ENCODE data around the gene SLC35F3.
"Not testable (repeated sequence)": the region's sequence is repeated elsewhere in the genome, so short reads cannot be mapped to it uniquely, and the experiment has no call there.

Gene SLC35F3

DNA sequence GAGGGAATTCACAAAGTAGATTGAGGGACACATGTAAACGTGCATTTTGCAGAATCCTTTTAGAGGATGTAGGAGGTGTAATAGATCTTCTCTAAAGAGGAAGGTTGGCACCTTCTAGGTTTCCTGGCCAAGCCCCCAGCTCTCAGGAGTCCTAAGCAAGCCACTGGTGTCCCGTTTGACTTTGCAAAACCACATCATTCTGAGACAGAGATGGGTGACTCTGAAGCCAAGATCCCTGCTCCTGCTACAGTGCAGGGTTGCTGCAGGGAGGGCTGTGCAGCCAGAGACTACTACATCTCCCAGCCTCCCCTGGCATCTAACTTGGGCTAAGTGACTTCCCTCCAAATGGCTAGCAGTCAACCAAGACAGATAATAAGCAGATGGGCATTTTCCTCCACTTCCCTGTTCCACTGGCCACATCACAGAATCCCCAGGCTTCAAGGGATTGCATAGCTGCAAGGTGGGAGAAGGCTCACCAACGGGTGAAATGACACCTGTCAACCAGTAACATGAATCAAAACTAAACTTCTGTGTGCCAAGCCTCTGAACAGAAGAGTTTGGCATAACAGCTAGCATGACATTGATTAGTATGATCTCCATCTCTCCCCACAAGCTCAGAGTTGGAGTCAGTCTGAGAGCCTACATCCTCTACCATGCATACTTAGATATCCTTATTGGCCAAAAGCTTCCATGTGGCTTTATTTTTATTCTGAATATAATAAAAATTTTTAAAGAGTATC, 339.2 kb downstream of the SLC35F3 start:
- H3K4me3 ChIP-seq (ENCODE audit: low read depth, low read length): no peak overlapping the region
- no peak for DNase-seq (ENCODE audit: low read depth)
- TF ChIP-seq MYC (IDR thresholded peaks at IDR 0.05; ENCODE audit: low read depth, low read length) (no peak), POLR2A (IDR thresholded peaks at IDR 0.05; ENCODE audit: extremely low read depth, insufficient read length) (no peak)
- TF ChIP-seq, protein P1, sequence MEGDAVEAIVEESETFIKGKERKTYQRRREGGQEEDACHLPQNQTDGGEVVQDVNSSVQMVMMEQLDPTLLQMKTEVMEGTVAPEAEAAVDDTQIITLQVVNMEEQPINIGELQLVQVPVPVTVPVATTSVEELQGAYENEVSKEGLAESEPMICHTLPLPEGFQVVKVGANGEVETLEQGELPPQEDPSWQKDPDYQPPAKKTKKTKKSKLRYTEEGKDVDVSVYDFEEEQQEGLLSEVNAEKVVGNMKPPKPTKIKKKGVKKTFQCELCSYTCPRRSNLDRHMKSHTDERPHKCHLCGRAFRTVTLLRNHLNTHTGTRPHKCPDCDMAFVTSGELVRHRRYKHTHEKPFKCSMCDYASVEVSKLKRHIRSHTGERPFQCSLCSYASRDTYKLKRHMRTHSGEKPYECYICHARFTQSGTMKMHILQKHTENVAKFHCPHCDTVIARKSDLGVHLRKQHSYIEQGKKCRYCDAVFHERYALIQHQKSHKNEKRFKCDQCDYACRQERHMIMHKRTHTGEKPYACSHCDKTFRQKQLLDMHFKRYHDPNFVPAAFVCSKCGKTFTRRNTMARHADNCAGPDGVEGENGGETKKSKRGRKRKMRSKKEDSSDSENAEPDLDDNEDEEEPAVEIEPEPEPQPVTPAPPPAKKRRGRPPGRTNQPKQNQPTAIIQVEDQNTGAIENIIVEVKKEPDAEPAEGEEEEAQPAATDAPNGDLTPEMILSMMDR (IDR thresholded peaks at IDR 0.05; ENCODE audit: low read depth, low read length): no peak
- TF ChIP-seq, protein P2, sequence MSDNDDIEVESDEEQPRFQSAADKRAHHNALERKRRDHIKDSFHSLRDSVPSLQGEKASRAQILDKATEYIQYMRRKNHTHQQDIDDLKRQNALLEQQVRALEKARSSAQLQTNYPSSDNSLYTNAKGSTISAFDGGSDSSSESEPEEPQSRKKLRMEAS (IDR thresholded peaks at IDR 0.05; ENCODE audit: low read depth, low read length): no peak

DNA sequence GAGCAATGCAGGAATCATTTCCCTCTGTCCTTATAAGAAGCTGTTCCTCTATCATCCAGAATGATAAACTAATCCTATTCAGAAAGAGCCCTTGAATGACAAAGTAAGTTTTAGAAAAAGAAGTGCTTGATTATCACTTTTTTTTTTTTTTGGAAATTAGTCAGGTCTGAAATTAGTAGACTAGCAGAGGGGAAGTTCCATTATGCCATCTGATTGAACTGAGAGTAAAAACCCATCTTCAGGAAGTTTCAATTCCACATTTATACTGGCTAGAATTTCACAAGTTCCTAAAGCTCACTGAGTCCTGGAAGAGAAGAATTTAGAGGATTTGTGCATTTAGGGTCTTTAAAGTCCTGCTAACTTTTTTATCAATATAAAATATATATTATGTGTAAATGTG, 340.0 kb downstream of the SLC35F3 start:
- DNase-seq (ENCODE audit: low read depth): no peak
- H3K4me3 ChIP-seq (ENCODE audit: low read depth, low read length): no peak overlapping the region
- TF ChIP-seq, protein P2 (IDR thresholded peaks at IDR 0.05; ENCODE audit: low read depth, low read length): no peak
- TF ChIP-seq, protein P1 (IDR thresholded peaks at IDR 0.05; ENCODE audit: low read depth, low read length): no peak
- no peak for TF ChIP-seq MYC (IDR thresholded peaks at IDR 0.05; ENCODE audit: low read depth, low read length)
- no peak for TF ChIP-seq POLR2A (IDR thresholded peaks at IDR 0.05; ENCODE audit: extremely low read depth, insufficient read length)

DNA sequence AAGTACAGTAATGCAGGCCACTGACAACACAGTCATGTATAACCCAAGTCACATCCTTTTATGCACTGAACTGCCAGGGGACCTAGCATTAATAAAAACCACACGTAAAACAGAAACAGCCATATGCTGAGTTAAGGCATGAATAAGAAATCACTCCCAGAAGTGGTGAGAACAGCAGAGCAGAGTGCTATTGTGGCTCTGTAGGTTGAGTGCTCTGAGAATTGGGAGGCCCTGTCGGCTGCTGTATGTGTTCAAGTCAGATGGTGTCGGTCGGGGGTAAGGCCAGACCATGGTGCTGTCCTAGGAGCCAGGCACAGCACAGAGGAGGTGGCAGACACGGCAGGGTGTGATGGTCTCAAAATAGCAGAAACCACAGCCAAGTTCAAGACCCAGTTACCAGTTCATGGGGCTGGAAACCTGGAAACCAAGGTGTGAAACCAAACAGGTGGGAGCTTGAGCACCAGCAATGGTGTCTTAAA, 342.2 kb downstream of the SLC35F3 start:
- DNase-seq (ENCODE audit: low read depth): no peak
- TF ChIP-seq MYC (IDR thresholded peaks at IDR 0.05; ENCODE audit: low read depth, low read length): no peak
- no peak for TF ChIP-seq POLR2A (IDR thresholded peaks at IDR 0.05; ENCODE audit: extremely low read depth, insufficient read length)
- TF ChIP-seq, protein P1 (IDR thresholded peaks at IDR 0.05; ENCODE audit: low read depth, low read length): no peak
- TF ChIP-seq, protein P2 (IDR thresholded peaks at IDR 0.05; ENCODE audit: low read depth, low read length): no peak
- H3K4me3 ChIP-seq (ENCODE audit: low read depth, low read length): no peak overlapping the region

DNA sequence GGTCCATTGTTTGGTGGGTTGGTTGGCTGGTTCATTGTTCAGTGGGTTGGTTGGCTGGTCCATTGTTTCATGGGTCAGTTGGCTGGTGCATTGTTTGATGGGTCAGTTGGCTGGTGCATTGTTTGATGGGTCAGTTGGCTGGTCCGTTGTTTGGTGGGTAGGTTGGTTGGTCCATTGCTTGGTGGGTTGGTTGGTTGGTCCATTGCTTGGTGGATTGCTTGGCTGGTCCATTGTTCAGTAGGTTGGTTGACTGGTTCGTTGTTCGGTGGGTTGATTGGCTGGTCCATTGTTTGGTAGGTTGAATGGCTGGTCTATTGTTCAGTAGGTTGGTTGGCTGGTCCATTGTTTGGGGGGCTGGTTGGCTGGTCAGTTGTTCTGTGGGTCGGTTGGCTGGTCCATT, 343.3 kb downstream of the SLC35F3 start:
- not testable (repeated sequence) for H3K4me3 ChIP-seq (ENCODE audit: low read depth, low read length); DNase-seq (ENCODE audit: low read depth)

DNA sequence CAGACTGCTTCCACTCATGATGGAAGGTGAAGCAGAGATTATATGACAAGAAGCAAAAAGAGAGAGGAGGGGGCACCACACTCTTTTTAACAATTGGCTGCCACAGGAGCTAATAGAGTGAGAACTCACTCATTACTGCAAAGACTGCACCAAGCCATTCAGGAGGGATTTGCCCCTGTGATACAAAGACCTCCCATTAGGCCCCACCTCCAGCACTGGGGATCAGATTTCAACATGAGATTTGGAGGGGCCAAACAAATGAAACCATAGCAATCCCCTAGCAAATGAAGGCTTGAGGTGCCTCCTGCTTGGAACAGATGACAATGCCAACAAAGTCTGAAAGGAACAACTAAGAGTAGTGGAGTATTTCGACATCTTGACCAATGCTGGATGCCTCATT, 346.3 kb downstream of the SLC35F3 start:
- TF ChIP-seq POLR2A (IDR thresholded peaks at IDR 0.05; ENCODE audit: extremely low read depth, insufficient read length) (no peak), MYC (IDR thresholded peaks at IDR 0.05; ENCODE audit: low read depth, low read length) (no peak)
- TF ChIP-seq, protein P1 (IDR thresholded peaks at IDR 0.05; ENCODE audit: low read depth, low read length): no peak
- TF ChIP-seq, protein P2 (IDR thresholded peaks at IDR 0.05; ENCODE audit: low read depth, low read length): no peak
- DNase-seq (ENCODE audit: low read depth): no peak

DNA sequence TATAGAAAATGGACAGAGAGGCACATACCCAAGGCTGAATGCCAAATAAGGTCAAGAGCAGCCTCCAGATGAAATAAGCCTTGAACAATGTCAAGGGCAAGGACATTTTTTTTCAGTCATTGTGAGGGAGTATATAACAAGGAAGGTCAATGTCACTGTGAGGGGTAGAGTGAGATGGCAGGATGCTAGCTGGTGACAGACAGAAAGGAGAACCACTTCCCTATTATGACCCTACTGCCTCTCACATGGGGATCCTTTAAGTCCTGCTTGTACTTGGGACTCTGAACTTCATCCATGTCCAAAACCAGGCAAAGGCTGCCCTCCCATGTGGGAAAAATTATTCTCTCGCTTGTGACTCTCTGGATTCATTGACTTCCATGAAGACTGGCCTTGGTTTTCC, 349.3 kb downstream of the SLC35F3 start:
- DNase-seq (ENCODE audit: low read depth): peak; percentile 10
- no peak overlapping the region for H3K4me3 ChIP-seq (ENCODE audit: low read depth, low read length)
- TF ChIP-seq POLR2A (IDR thresholded peaks at IDR 0.05; ENCODE audit: extremely low read depth, insufficient read length): no peak
- no peak for TF ChIP-seq MYC (IDR thresholded peaks at IDR 0.05; ENCODE audit: low read depth, low read length)
- TF ChIP-seq, protein P1 (IDR thresholded peaks at IDR 0.05; ENCODE audit: low read depth, low read length): no peak
- TF ChIP-seq, protein P2 (IDR thresholded peaks at IDR 0.05; ENCODE audit: low read depth, low read length): no peak

More for the DNA sequence above, 346.3 kb downstream of the SLC35F3 start:
- H3K4me3 ChIP-seq (ENCODE audit: low read depth, low read length): no peak overlapping the region

Measured in NB4 (cell line).